Measurements from ENCODE around the gene PXMP4. TPM values are rescaled to one million over a fixed set of nuclear protein-coding genes. Genes with fewer than 3 reads are reported as not detected.
"Not testable (repeated sequence)": the region's sequence is repeated elsewhere in the genome, so short reads cannot be mapped to it uniquely, and the experiment has no call there.

The PXMP4 gene
- total and polyA plus RNA-seq, 3 experiments from 2014 or later: 8.4 to 23.6 (median 9.1) TPM

- CTCF ChIA-PET; H3K27ac Mint-ChIP-seq; H3K4me3 ChIP-seq (ENCODE audit: low read length); DNase-seq; H3K4me1 Mint-ChIP-seq; H3K9me3 ChIP-seq (ENCODE audit: low read length); H3K27me3 ChIP-seq (ENCODE audit: insufficient read depth, low read length, poor library complexity, severe bottlenecking); H3K36me3 ChIP-seq (ENCODE audit: insufficient read depth, low read length); H3K4me3 Mint-ChIP-seq; H3K9me3 Mint-ChIP-seq; POLR2A ChIA-PET; H3K36me3 Mint-ChIP-seq; H3K27me3 Mint-ChIP-seq; H3K27ac ChIP-seq (ENCODE audit: low read depth, low read length); H3K4me1 ChIP-seq (ENCODE audit: insufficient read depth, low read length): not testable (repeated sequence)
These were observed 21.1 kb downstream of the PXMP4 start for GRCh38 chr20:33698966-33699365.

- Mint-ChIP-seq H3K9me3 (peaks cover 0 to 2% (median 0%) of the 10 kb centered on the region in 5 donors), H3K4me1 (no peaks in the 10 kb centered on the region), H3K27me3 (peaks cover 0 to 1% of the 10 kb centered on the region in 2 donors), H3K4me3 (no peak overlapping the region), H3K27ac (peak overlapping the region in 1 of 8 donors; percentile 52), H3K36me3 (no peaks in the 10 kb centered on the region)
- H3K4me1 ChIP-seq (ENCODE audit: insufficient read depth, low read length): no peaks in the 10 kb centered on the region
- ChIA-PET POLR2A (no interaction called here), CTCF (interaction anchor here (1.4 kb wide), 1 partner anchor 17 kb away, joined by 3 read pairs; no protein-coding TSS in a partner anchor)
- no peaks in the 10 kb centered on the region for H3K36me3 ChIP-seq (ENCODE audit: insufficient read depth, low read length)
- H3K27ac ChIP-seq (ENCODE audit: low read depth, low read length): no peak overlapping the region
- H3K4me3 ChIP-seq (ENCODE audit: low read length): no peak overlapping the region
- DNase-seq: no peak
- no peaks in the 10 kb centered on the region for H3K27me3 ChIP-seq (ENCODE audit: insufficient read depth, low read length, poor library complexity, severe bottlenecking)
- no peaks in the 10 kb centered on the region for H3K9me3 ChIP-seq (ENCODE audit: low read length)
These were observed 23.0 kb downstream of the PXMP4 start for GRCh38 chr20:33697129-33697528.

GRCh38 chr20:33696448-33696847 lies 23.7 kb downstream of the PXMP4 start:
- Mint-ChIP-seq H3K27ac (no peak overlapping the region), H3K27me3 (peaks cover 0 to 1% of the 10 kb centered on the region in 2 donors), H3K36me3 (no peaks in the 10 kb centered on the region), H3K4me3 (no peak overlapping the region), H3K4me1 (no peaks in the 10 kb centered on the region), H3K9me3 (peaks cover 0 to 2% (median 0%) of the 10 kb centered on the region in 5 donors)
- CTCF ChIA-PET: interaction anchor here (1.4 kb wide), 1 partner anchor 17 kb away, joined by 3 read pairs; no protein-coding TSS in a partner anchor
- Histone ChIP-seq H3K27ac (ENCODE audit: low read depth, low read length) (no peak overlapping the region), H3K9me3 (ENCODE audit: low read length) (no peaks in the 10 kb centered on the region), H3K4me1 (ENCODE audit: insufficient read depth, low read length) (no peaks in the 10 kb centered on the region), H3K4me3 (ENCODE audit: low read length) (no peak overlapping the region), H3K36me3 (ENCODE audit: insufficient read depth, low read length) (no peaks in the 10 kb centered on the region), H3K27me3 (ENCODE audit: insufficient read depth, low read length, poor library complexity, severe bottlenecking) (no peaks in the 10 kb centered on the region)
- POLR2A ChIA-PET: no interaction called here
- no peak for DNase-seq

- Mint-ChIP-seq H3K27me3 (no peaks in the 10 kb centered on the region), H3K36me3 (no peaks in the 10 kb centered on the region), H3K4me3 (no peak overlapping the region), H3K27ac (no peak overlapping the region), H3K9me3 (peaks cover 0 to 2% (median 0%) of the 10 kb centered on the region in 5 donors), H3K4me1 (peaks cover 7 to 8% (median 8%) of the 10 kb centered on the region in 3 donors)
- H3K9me3 ChIP-seq (ENCODE audit: low read length): no peaks in the 10 kb centered on the region
- no peak overlapping the region for H3K4me3 ChIP-seq (ENCODE audit: low read length)
- no peak overlapping the region for H3K27ac ChIP-seq (ENCODE audit: low read depth, low read length)
- H3K4me1 ChIP-seq (ENCODE audit: insufficient read depth, low read length): peaks cover 13% of the 10 kb centered on the region
- POLR2A ChIA-PET: no interaction called here
- DNase-seq: no peak
- no peaks in the 10 kb centered on the region for H3K36me3 ChIP-seq (ENCODE audit: insufficient read depth, low read length)
- no peaks in the 10 kb centered on the region for H3K27me3 ChIP-seq (ENCODE audit: insufficient read depth, low read length, poor library complexity, severe bottlenecking)
- CTCF ChIA-PET: interaction anchor here (1.5 kb wide), 1 partner anchor 27 kb away, joined by 5 read pairs; the partner anchor contains the start of gene ACTL10
These were observed 25.5 kb downstream of the PXMP4 start for GRCh38 chr20:33694639-33695012.

DNA sequence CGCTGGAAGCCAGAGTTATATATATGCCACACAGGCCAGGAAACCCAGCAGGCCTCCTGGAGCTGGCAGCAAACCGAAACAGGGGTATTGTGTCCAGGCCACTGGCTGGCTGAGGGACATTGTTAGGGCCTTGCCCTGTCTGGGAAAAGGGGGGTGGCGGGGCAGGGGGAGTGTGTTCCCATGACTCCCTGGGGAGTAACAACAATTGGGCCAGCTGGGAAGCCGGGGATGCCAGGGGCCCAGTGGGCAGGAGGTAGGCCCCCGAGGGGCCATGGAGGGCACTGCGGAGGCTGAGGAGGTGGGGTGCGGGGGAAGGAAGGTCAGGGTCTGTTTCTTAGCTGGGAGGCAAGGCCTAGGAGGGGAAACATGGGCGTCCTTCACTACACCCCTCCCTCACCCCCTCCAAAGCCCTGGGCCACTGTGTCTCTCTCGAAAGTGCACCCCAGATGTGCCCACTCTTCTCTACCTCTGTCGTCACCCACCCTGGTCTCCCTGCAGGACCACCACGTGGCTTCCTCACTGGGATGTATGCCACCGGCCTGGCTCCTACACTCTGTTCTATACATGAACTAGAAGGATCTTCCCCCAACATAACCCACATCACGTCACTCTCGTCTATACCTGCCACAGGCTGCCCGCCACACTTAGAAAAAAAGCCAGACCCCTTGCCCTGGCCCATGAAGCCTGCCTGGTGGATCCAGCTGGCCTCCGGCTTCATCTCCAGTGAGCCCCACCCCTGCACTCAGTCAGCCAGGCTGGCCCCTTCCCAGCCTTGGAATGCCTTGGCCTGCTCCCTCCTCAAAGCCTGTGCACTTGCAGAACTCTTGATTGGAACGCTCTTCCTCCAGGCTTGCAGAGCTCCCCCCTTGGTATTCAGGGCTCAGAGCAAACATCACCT lies 26.1 kb downstream of the PXMP4 start:
- no peak overlapping the region for H3K4me3 Mint-ChIP-seq
- Histone ChIP-seq H3K4me1 (ENCODE audit: insufficient read depth, low read length) (peaks cover 19% of the 10 kb centered on the region), H3K4me3 (ENCODE audit: low read length) (no peak overlapping the region), H3K36me3 (ENCODE audit: insufficient read depth, low read length) (no peaks in the 10 kb centered on the region), H3K27me3 (ENCODE audit: insufficient read depth, low read length, poor library complexity, severe bottlenecking) (no peaks in the 10 kb centered on the region), H3K9me3 (ENCODE audit: low read length) (no peaks in the 10 kb centered on the region), H3K27ac (ENCODE audit: low read depth, low read length) (no peak overlapping the region)
- ChIA-PET CTCF (interaction anchor here (1.5 kb wide), 1 partner anchor 26 kb away, joined by 5 read pairs; the partner anchor contains the start of gene ACTL10), POLR2A (no interaction called here)
- no peaks in the 10 kb centered on the region for H3K36me3 Mint-ChIP-seq
- peaks cover 0 to 2% (median 0%) of the 10 kb centered on the region in 5 donors for H3K9me3 Mint-ChIP-seq
- H3K27me3 Mint-ChIP-seq: no peaks in the 10 kb centered on the region
- DNase-seq: no peak
- no peak overlapping the region for H3K27ac Mint-ChIP-seq
- peaks cover 13 to 14% (median 14%) of the 10 kb centered on the region in 3 donors for H3K4me1 Mint-ChIP-seq

DNA sequence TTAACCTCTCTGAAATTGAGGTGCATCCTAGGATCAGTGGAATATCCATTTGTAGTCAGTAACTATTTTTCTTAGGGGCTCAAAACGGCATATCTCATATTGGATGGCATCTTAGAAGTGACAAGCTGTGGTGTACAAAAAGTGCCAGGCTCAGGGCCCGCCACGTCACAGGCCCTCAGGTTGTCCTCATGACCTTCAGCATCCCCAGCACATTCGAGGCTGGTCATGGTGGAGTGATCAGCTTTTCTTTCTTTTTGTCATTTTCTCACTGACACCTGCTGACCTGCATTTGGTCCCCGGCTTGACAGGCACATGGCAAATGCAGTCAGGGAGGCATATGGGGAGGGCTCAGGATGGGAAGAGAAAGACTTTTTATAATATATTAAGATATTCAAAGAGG lies 26.8 kb downstream of the PXMP4 start:
- Histone ChIP-seq H3K27me3 (ENCODE audit: insufficient read depth, low read length, poor library complexity, severe bottlenecking) (no peaks in the 10 kb centered on the region), H3K27ac (ENCODE audit: low read depth, low read length) (no peak overlapping the region), H3K9me3 (ENCODE audit: low read length) (no peaks in the 10 kb centered on the region), H3K4me3 (ENCODE audit: low read length) (no peak overlapping the region), H3K4me1 (ENCODE audit: insufficient read depth, low read length) (peaks cover 22% of the 10 kb centered on the region), H3K36me3 (ENCODE audit: insufficient read depth, low read length) (no peaks in the 10 kb centered on the region)
- Mint-ChIP-seq H3K9me3 (peaks cover 0 to under 1% (median 0%) of the 10 kb centered on the region in 5 donors), H3K4me3 (no peak overlapping the region), H3K27ac (no peak overlapping the region), H3K27me3 (no peaks in the 10 kb centered on the region), H3K36me3 (no peaks in the 10 kb centered on the region), H3K4me1 (peaks cover 20 to 21% (median 21%) of the 10 kb centered on the region in 3 donors)
- ChIA-PET CTCF (no interaction called here), POLR2A (no interaction called here)
- no peak for DNase-seq

GRCh38 chr20:33689973-33690372 lies 30.1 kb downstream of the PXMP4 start:
- Histone ChIP-seq H3K36me3 (ENCODE audit: insufficient read depth, low read length) (no peaks in the 10 kb centered on the region), H3K4me3 (ENCODE audit: low read length) (peak overlapping the region; percentile 18), H3K27me3 (ENCODE audit: insufficient read depth, low read length, poor library complexity, severe bottlenecking) (no peaks in the 10 kb centered on the region), H3K9me3 (ENCODE audit: low read length) (no peaks in the 10 kb centered on the region), H3K4me1 (ENCODE audit: insufficient read depth, low read length) (peaks cover 33% of the 10 kb centered on the region), H3K27ac (ENCODE audit: low read depth, low read length) (peak overlapping the region; percentile 29)
- POLR2A ChIA-PET: interaction anchor here (0.7 to 1.4 kb wide), 5 partner anchors 10 to 33 kb away, joined by 5 to 8 read pairs (median 6); partner anchors contain the start of gene PXMP4
- no peaks in the 10 kb centered on the region for H3K27me3 Mint-ChIP-seq
- DNase-seq: peak; percentile 23 to 76 (median 55)
- peaks cover 30 to 37% (median 35%) of the 10 kb centered on the region in 3 donors for H3K4me1 Mint-ChIP-seq
- H3K9me3 Mint-ChIP-seq: no peaks in the 10 kb centered on the region
- CTCF ChIA-PET: interaction anchor here (2.0 to 4.5 kb wide), 2 partner anchors 22 to 42 kb away, joined by 5 to 26 read pairs; partner anchors contain the start of genes ACTL10 and ZNF341
- peak overlapping the region; percentile 24 to 87 (median 71) for H3K4me3 Mint-ChIP-seq
- H3K27ac Mint-ChIP-seq: peak overlapping the region; percentile 76 to 92 (median 87)
- no peaks in the 10 kb centered on the region for H3K36me3 Mint-ChIP-seq

DNA sequence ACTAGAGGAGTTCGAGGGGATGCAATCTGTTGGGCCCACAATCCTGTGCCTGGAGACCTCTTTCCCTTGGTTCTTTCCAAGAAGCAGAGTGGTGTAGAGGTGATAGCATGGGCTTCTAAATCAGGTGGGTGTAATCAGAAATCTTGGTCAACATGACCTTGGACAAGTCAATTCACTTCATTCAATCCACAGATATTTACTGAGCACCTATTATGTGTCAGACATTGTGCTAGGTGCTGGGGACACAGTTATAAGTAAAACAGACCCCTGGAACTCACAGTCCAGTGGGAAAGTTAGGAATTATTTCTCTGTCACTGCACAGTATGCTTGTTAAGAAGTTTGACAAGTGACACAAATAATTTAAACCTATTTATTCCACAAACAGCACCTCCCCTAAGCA lies 30.6 kb downstream of the PXMP4 start:
- POLR2A ChIA-PET: interaction anchor here (0.9 to 1.4 kb wide), 4 partner anchors 10 to 34 kb away, joined by 5 to 8 read pairs (median 7); partner anchors contain the start of gene PXMP4
- no peaks in the 10 kb centered on the region for H3K36me3 ChIP-seq (ENCODE audit: insufficient read depth, low read length)
- Mint-ChIP-seq H3K36me3 (no peaks in the 10 kb centered on the region), H3K27ac (peak overlapping the region; percentile 76 to 92 (median 87)), H3K4me1 (peaks cover 33 to 40% (median 37%) of the 10 kb centered on the region in 3 donors), H3K4me3 (peak overlapping the region in 3 of 7 donors; percentile 24 to 83 (median 70)), H3K27me3 (no peaks in the 10 kb centered on the region), H3K9me3 (no peaks in the 10 kb centered on the region)
- no peaks in the 10 kb centered on the region for H3K27me3 ChIP-seq (ENCODE audit: insufficient read depth, low read length, poor library complexity, severe bottlenecking)
- CTCF ChIA-PET: interaction anchor here (2.0 to 4.5 kb wide), 2 partner anchors 22 to 43 kb away, joined by 5 to 26 read pairs; partner anchors contain the start of genes ACTL10 and ZNF341
- no peak overlapping the region for H3K4me3 ChIP-seq (ENCODE audit: low read length)
- no peak for DNase-seq
- H3K9me3 ChIP-seq (ENCODE audit: low read length): no peaks in the 10 kb centered on the region
- peak overlapping the region; percentile 29 for H3K27ac ChIP-seq (ENCODE audit: low read depth, low read length)
- peaks cover 37% of the 10 kb centered on the region for H3K4me1 ChIP-seq (ENCODE audit: insufficient read depth, low read length)
